Endothelial cell of umbilical vein (primary cell): ENCODE data around the gene IL10RA.

Source experiments
- EZH2 ChIP-seq: IDR thresholded peaks from 2 replicates; pipeline ENCODE4 v1.6.1; 2012; ENCODE audit warnings: borderline replicate concordance, low read depth, mild to moderate bottlenecking, moderate library complexity, low read length, inconsistent platforms; ENCODE audit not compliant: severe bottlenecking
- MYC ChIP-seq: IDR thresholded peaks from one replicate; pipeline ENCODE4 v1.6.1; 2011; ENCODE audit warnings: mild to moderate bottlenecking, low read depth, low read length
- POLR2A ChIP-seq: IDR thresholded peaks from 2 replicates; pipeline ENCODE4 v1.6.1; 2012; ENCODE audit warnings: low read depth, mild to moderate bottlenecking, control low read depth, low read length
- TF ChIP-seq, protein P1 (sequence below): IDR thresholded peaks from 2 replicates; pipeline ENCODE4 v1.6.1; 2011; ENCODE audit not compliant: insufficient read depth, insufficient read length
- TF ChIP-seq, protein P2 (sequence below), 2 donors: IDR thresholded peaks; 1 replicate in 1 of 2; 2 replicates in 1 of 2; pipeline ENCODE4 v1.5.1; 2011; ENCODE audit warnings: low read length in 2 of 2, mild to moderate bottlenecking in 2 of 2, moderate library complexity in 2 of 2, control low read depth in 1 of 2, inconsistent platforms in 1 of 2, low read depth in 1 of 2; ENCODE audit not compliant: insufficient read depth in 1 of 2; ENCODE audit errors: extremely low read depth in 1 of 2

DNA sequence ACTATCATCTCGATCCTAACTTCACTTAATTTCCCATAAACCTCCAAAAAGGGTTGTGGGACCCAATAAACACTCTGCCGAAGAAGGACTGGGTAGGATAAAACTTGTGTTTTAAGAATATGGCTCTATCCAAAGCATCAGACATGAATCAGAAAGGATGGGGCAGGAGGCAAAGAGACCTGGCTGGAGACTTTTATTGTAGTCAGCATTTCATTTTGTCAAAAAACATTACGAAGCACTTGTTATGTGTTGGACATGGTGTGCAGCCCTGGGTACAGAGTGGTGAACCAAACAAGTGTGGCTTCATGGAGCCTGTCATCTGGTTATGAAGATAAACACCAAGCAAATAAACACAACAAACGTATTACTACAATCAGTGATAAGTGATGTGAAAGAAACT is 17.3 kb downstream of the IL10RA start:
- TF ChIP-seq, protein P1, sequence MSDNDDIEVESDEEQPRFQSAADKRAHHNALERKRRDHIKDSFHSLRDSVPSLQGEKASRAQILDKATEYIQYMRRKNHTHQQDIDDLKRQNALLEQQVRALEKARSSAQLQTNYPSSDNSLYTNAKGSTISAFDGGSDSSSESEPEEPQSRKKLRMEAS, result no peak
- TF ChIP-seq, protein P2, sequence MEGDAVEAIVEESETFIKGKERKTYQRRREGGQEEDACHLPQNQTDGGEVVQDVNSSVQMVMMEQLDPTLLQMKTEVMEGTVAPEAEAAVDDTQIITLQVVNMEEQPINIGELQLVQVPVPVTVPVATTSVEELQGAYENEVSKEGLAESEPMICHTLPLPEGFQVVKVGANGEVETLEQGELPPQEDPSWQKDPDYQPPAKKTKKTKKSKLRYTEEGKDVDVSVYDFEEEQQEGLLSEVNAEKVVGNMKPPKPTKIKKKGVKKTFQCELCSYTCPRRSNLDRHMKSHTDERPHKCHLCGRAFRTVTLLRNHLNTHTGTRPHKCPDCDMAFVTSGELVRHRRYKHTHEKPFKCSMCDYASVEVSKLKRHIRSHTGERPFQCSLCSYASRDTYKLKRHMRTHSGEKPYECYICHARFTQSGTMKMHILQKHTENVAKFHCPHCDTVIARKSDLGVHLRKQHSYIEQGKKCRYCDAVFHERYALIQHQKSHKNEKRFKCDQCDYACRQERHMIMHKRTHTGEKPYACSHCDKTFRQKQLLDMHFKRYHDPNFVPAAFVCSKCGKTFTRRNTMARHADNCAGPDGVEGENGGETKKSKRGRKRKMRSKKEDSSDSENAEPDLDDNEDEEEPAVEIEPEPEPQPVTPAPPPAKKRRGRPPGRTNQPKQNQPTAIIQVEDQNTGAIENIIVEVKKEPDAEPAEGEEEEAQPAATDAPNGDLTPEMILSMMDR (IDR thresholded peaks at IDR 0.05; ENCODE audit: extremely low read depth in 1 of 2, insufficient read depth in 1 of 2, low read depth in 1 of 2, low read length in 2 of 2), result no peak
- TF ChIP-seq EZH2 (no peak), POLR2A (no peak), MYC (no peak)
